K562 (cell line): ENCODE results near the gene SGK1. TPM values are rescaled to one million over a fixed set of nuclear protein-coding genes. Genes with fewer than 3 reads are reported as not detected.
A peak's percentile ranks its signal among the peaks of the same experiment; 100 is the strongest.

Experiments
- BACH1 ChIP-seq: fragments of 200-800 bp; sonication (Bioruptor generic); IDR thresholded peaks from 2 replicates; pipeline ENCODE4 v1.6.1; 2016; ENCODE audit warnings: missing genetic modification characterization, missing compliant biosample characterization
- CC2D1A ChIP-seq: fragments of 450-650 bp; IDR thresholded peaks from 2 replicates; pipeline ENCODE4 v1.6.1; 2017; ENCODE audit warnings: mild to moderate bottlenecking
- CREM ChIP-seq: IDR thresholded peaks from 2 replicates; pipeline ENCODE4 v1.6.1; 2014; ENCODE audit warnings: antibody characterized with exemption, low read depth
- CTBP1 ChIP-seq: fragments of 450-650 bp; IDR thresholded peaks from 2 replicates; pipeline ENCODE4 v1.6.1; 2016; ENCODE audit warnings: borderline replicate concordance
- IFI16 ChIP-seq: fragments of 250-450 bp; sonication (Bioruptor Pico); IDR thresholded peaks from 2 replicates; pipeline ENCODE4 v2.1.2; 2022; ENCODE audit warnings: mild to moderate bottlenecking, inconsistent platforms
- JUNB ChIP-seq: fragments of 450-650 bp; formaldehyde crosslinking; conservative IDR thresholded peaks from 2 replicates; pipeline ENCODE4 v1.4.0; 2020; ENCODE audit warnings: mild to moderate bottlenecking
- NFATC3 ChIP-seq: fragments of 450-650 bp; IDR thresholded peaks from 2 replicates; pipeline ENCODE4 v1.6.1; 2017; ENCODE audit warnings: mild to moderate bottlenecking
- RNF2 ChIP-seq: sonication (generic); IDR thresholded peaks from 2 replicates; pipeline ENCODE4 v1.6.1; 2016
- SMARCE1 ChIP-seq: fragments of 450-650 bp; IDR thresholded peaks from 2 replicates; pipeline ENCODE4 v1.7.1; 2016; ENCODE audit warnings: mild to moderate bottlenecking
- TBL1XR1 ChIP-seq, 2 experiments: IDR thresholded peaks; 2 replicates each; pipeline ENCODE4 v1.6.1; 2012; ENCODE audit warnings: improper control_type of control experiment in 2 of 2, low read length in 2 of 2, mild to moderate bottlenecking in 1 of 2
- TCF3 ChIP-seq: sonication (generic); formaldehyde crosslinking; IDR thresholded peaks from 2 replicates; pipeline ENCODE4 v1.4.0; 2020; ENCODE audit warnings: mild to moderate bottlenecking, missing genetic modification reagents
- TEAD2 ChIP-seq: fragments of 450-650 bp; IDR thresholded peaks from 2 replicates; pipeline ENCODE4 v1.6.1; 2016; ENCODE audit warnings: missing genetic modification characterization, control low read depth, missing compliant biosample characterization
- ZBTB7A ChIP-seq: IDR thresholded peaks from 2 replicates; pipeline ENCODE4 v1.6.1; 2011; ENCODE audit warnings: low read depth, mild to moderate bottlenecking, low read length, moderate library complexity, borderline replicate concordance; ENCODE audit not compliant: control insufficient read depth
- ZNF217 ChIP-seq: sonication (generic); formaldehyde crosslinking; IDR thresholded peaks from 2 replicates; pipeline ENCODE4 v1.8.0; 2022; ENCODE audit warnings: mild to moderate bottlenecking, missing genetic modification reagents
- polyA plus RNA-seq, 8 experiments: library from polyadenylated mRNA; depleted of rRNA in 4 of 8; stranded (reverse) in 5 of 8; unstranded in 3 of 8; fragments of >200 nt; fragmentation: Nextera tagmentation in 2 of 8; fragmentation: Illumina TruSeq in 1 of 8; extraction: Ambion mirVana in 2 of 8; extraction: Trizol in 1 of 8; gene quantifications; 2 replicates each; pipeline versions ENCODE4 v1.2.1 to v1.2.3, GENCODE V29; 2011 to 2014; ENCODE audit warnings: inconsistent platforms in 1 of 8, missing spikeins in 1 of 8
- total RNA-seq, 7 experiments: library from RNA; depleted of rRNA in 6 of 7; stranded (reverse); fragments of >200 nt in 6 of 7; fragmentation: Illumina TruSeq in 2 of 7; extraction: Trizol in 2 of 7; gene quantifications; 2 replicates each; pipeline versions ENCODE4 v1.2.1 to v1.2.3, GENCODE V29; 2011 to 2021; ENCODE audit warnings: low replicate concordance in 1 of 7
- TF ChIP-seq, protein P1 (sequence below): IDR thresholded peaks from 2 replicates; pipeline ENCODE4 v1.6.1; 2012; ENCODE audit warnings: low read depth, low read length, improper control_type of control experiment, borderline replicate concordance
- TF ChIP-seq, protein P2 (sequence below): fragments of 250-450 bp; sonication (Bioruptor Pico); IDR thresholded peaks from 2 replicates; pipeline ENCODE4 v1.8.0; 2022; ENCODE audit warnings: moderate library complexity, mild to moderate bottlenecking, inconsistent platforms
- TF ChIP-seq, protein P3 (sequence below): fragments of 450-650 bp; IDR thresholded peaks from 2 replicates; pipeline ENCODE4 v1.6.1; 2016; ENCODE audit warnings: mild to moderate bottlenecking, moderate library complexity

The SGK1 gene
- total and polyA plus RNA-seq, 9 of the 15 experiments (the other 6 are each of a cell fraction or from before 2014, with no cell fraction given) = 3.5 to 7.2 (median 3.9) TPM

DNA sequence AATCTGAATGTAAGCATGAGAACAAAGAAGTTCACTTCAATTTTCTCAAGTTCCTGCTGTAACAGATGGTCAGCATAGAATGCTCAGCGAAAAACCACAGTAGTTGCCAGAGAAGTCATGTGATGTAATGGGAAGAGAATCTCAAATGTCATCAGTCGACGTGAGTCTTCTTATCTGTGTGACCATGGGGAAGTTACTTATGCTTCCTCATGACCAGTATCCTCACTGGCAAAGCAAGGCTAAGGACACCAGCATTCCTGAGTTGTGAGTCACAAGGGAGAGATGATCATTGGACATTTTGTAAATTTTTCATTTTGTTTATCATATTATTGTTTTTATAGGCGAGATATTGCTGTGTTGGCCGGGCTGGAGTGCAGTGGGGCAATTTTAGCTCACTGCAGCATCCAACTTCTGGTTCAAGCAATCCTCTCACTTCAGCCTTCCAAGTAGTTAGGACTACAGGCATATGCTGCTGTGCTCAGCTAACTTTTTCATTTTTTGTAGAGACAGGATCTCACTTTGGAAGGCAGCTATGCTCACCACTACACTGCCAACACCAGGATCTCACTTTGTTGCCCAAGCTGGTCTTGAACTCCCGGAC lies 21.9 kb downstream of the SGK1 start (continued):
- TF ChIP-seq, protein P1, sequence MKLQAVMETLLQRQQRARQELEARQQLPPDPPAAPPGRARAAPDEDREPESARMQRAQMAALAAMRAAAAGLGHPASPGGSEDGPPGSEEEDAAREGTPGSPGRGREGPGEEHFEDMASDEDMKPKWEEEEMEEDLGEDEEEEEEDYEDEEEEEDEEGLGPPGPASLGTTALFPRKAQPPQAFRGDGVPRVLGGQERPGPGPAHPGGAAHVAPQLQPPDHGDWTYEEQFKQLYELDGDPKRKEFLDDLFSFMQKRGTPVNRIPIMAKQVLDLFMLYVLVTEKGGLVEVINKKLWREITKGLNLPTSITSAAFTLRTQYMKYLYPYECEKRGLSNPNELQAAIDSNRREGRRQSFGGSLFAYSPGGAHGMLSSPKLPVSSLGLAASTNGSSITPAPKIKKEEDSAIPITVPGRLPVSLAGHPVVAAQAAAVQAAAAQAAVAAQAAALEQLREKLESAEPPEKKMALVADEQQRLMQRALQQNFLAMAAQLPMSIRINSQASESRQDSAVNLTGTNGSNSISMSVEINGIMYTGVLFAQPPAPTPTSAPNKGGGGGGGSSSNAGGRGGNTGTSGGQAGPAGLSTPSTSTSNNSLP = peak; percentile 73; the same call in 1 of the 2 replicates
- TF ChIP-seq ZBTB7A (no peak), SMARCE1 (peak; percentile 97), TCF3 (CRISPR knock-in tag) (peak; percentile 82), TEAD2 (tag) (peak; percentile 96), IFI16 (CRISPR knock-in tag) (no peak), CREM (peak; percentile 90), TBL1XR1 (IDR thresholded peaks at IDR 0.05; ENCODE audit: low read length in 2 of 2) (peak in 1 of 2 experiments; percentile 83; a peak in 2 of 4 replicates), CC2D1A (0 out of 2 replicates have a peak, but pooled peaks have one; percentile 28), ZNF217 (CRISPR knock-in tag) (no peak), CTBP1 (peak; percentile 99), RNF2 (peak; percentile 86), BACH1 (peak; percentile 85), NFATC3 (no peak), JUNB (peak; percentile 46; the same call in 1 of the 2 replicates)
- TF ChIP-seq, protein P2, sequence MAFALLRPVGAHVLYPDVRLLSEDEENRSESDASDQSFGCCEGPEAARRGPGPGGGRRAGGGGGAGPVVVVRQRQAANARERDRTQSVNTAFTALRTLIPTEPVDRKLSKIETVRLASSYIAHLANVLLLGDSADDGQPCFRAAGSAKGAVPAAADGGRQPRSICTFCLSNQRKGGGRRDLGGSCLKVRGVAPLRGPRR = no peak
- TF ChIP-seq, protein P3, sequence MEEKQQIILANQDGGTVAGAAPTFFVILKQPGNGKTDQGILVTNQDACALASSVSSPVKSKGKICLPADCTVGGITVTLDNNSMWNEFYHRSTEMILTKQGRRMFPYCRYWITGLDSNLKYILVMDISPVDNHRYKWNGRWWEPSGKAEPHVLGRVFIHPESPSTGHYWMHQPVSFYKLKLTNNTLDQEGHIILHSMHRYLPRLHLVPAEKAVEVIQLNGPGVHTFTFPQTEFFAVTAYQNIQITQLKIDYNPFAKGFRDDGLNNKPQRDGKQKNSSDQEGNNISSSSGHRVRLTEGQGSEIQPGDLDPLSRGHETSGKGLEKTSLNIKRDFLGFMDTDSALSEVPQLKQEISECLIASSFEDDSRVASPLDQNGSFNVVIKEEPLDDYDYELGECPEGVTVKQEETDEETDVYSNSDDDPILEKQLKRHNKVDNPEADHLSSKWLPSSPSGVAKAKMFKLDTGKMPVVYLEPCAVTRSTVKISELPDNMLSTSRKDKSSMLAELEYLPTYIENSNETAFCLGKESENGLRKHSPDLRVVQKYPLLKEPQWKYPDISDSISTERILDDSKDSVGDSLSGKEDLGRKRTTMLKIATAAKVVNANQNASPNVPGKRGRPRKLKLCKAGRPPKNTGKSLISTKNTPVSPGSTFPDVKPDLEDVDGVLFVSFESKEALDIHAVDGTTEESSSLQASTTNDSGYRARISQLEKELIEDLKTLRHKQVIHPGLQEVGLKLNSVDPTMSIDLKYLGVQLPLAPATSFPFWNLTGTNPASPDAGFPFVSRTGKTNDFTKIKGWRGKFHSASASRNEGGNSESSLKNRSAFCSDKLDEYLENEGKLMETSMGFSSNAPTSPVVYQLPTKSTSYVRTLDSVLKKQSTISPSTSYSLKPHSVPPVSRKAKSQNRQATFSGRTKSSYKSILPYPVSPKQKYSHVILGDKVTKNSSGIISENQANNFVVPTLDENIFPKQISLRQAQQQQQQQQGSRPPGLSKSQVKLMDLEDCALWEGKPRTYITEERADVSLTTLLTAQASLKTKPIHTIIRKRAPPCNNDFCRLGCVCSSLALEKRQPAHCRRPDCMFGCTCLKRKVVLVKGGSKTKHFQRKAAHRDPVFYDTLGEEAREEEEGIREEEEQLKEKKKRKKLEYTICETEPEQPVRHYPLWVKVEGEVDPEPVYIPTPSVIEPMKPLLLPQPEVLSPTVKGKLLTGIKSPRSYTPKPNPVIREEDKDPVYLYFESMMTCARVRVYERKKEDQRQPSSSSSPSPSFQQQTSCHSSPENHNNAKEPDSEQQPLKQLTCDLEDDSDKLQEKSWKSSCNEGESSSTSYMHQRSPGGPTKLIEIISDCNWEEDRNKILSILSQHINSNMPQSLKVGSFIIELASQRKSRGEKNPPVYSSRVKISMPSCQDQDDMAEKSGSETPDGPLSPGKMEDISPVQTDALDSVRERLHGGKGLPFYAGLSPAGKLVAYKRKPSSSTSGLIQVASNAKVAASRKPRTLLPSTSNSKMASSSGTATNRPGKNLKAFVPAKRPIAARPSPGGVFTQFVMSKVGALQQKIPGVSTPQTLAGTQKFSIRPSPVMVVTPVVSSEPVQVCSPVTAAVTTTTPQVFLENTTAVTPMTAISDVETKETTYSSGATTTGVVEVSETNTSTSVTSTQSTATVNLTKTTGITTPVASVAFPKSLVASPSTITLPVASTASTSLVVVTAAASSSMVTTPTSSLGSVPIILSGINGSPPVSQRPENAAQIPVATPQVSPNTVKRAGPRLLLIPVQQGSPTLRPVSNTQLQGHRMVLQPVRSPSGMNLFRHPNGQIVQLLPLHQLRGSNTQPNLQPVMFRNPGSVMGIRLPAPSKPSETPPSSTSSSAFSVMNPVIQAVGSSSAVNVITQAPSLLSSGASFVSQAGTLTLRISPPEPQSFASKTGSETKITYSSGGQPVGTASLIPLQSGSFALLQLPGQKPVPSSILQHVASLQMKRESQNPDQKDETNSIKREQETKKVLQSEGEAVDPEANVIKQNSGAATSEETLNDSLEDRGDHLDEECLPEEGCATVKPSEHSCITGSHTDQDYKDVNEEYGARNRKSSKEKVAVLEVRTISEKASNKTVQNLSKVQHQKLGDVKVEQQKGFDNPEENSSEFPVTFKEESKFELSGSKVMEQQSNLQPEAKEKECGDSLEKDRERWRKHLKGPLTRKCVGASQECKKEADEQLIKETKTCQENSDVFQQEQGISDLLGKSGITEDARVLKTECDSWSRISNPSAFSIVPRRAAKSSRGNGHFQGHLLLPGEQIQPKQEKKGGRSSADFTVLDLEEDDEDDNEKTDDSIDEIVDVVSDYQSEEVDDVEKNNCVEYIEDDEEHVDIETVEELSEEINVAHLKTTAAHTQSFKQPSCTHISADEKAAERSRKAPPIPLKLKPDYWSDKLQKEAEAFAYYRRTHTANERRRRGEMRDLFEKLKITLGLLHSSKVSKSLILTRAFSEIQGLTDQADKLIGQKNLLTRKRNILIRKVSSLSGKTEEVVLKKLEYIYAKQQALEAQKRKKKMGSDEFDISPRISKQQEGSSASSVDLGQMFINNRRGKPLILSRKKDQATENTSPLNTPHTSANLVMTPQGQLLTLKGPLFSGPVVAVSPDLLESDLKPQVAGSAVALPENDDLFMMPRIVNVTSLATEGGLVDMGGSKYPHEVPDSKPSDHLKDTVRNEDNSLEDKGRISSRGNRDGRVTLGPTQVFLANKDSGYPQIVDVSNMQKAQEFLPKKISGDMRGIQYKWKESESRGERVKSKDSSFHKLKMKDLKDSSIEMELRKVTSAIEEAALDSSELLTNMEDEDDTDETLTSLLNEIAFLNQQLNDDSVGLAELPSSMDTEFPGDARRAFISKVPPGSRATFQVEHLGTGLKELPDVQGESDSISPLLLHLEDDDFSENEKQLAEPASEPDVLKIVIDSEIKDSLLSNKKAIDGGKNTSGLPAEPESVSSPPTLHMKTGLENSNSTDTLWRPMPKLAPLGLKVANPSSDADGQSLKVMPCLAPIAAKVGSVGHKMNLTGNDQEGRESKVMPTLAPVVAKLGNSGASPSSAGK = peak; percentile 62
